ENCODE results near the gene PAPLN. TPM values are rescaled to one million over a fixed set of nuclear protein-coding genes. Genes with fewer than 3 reads are reported as not detected.

Gene PAPLN
- polyA plus RNA-seq, 3 donors: 0.58 to 2.8 (median 0.73) TPM

- H3K27me3 ChIP-seq (ENCODE audit: control insufficient read depth in 2 of 2, insufficient read depth in 2 of 2, low read length in 2 of 2): no peaks in the 10 kb centered on the region
- H3K4me3 Mint-ChIP-seq: no peak overlapping the region
- H3K27me3 Mint-ChIP-seq (ENCODE audit: low read depth in 3 of 3): no peaks in the 10 kb centered on the region
- WGBS (ENCODE audit: insufficient coverage): 100% methylated on average over 3 of the region's 4 CpGs
- no peaks in the 10 kb centered on the region for H3K9me3 ChIP-seq (replicated peaks in 1 of 2; ENCODE audit: control insufficient read depth in 1 of 2, insufficient read depth in 1 of 2, low read length in 2 of 2)
- peaks cover 94% of the 10 kb centered on the region for H4K20me1 ChIP-seq (ENCODE audit: insufficient read depth, low read length)
- no peak overlapping the region for H3K9ac ChIP-seq (ENCODE audit: insufficient read depth, low read length, poor library complexity, severe bottlenecking)
- H3K4me3 ChIP-seq (replicated peaks in 1 of 3; ENCODE audit: low read depth in 2 of 3, low read length in 3 of 3): no peak overlapping the region
- H3K79me2 ChIP-seq (ENCODE audit: insufficient read depth, low read length): no peaks in the 10 kb centered on the region
- no peak overlapping the region for H3K27ac ChIP-seq (ENCODE audit: low read depth in 1 of 2, low read length in 2 of 2)
- TF ChIP-seq CTCF (IDR thresholded peaks at IDR 0.05): no peak
- peaks cover 71 to 91% of the 10 kb centered on the region in 2 donors for H3K36me3 ChIP-seq (replicated peaks in 1 of 2; ENCODE audit: control insufficient read depth in 1 of 2, insufficient read depth in 2 of 2, low read length in 2 of 2)
- H3K4me2 ChIP-seq (replicated peaks; ENCODE audit: extremely low read depth, low read length, poor library complexity, severe bottlenecking): no peak overlapping the region
- intact Hi-C loops (cut with micrococcal nuclease): loop anchor here in 1 of 2 donors (10.0 kb wide), 1 partner anchor 345 kb away; no protein-coding TSS in a partner anchor
- H3K27ac Mint-ChIP-seq: no peak overlapping the region
- H3K4me1 Mint-ChIP-seq: no peaks in the 10 kb centered on the region
- DNase-seq: no peak
- peaks cover 69 to 88% of the 10 kb centered on the region in 2 donors for H3K36me3 Mint-ChIP-seq
- no peaks in the 10 kb centered on the region for H3K4me1 ChIP-seq (ENCODE audit: control insufficient read depth in 1 of 2, insufficient read depth in 2 of 2, low read length in 2 of 2)
- H3K9me3 Mint-ChIP-seq: no peaks in the 10 kb centered on the region
- H2AFZ ChIP-seq (ENCODE audit: insufficient read depth, low read depth, low read length, poor library complexity, severe bottlenecking): no peak overlapping the region
These were observed 53.0 kb downstream of the PAPLN start for GRCh38 chr14:73290279-73290678.

- Histone ChIP-seq H3K79me2 (ENCODE audit: insufficient read depth, low read length) (no peaks in the 10 kb centered on the region), H2AFZ (ENCODE audit: insufficient read depth, low read depth, low read length, poor library complexity, severe bottlenecking) (no peak overlapping the region), H3K27me3 (ENCODE audit: control insufficient read depth in 2 of 2, insufficient read depth in 2 of 2, low read length in 2 of 2) (no peaks in the 10 kb centered on the region), H3K4me1 (ENCODE audit: control insufficient read depth in 1 of 2, insufficient read depth in 2 of 2, low read length in 2 of 2) (no peaks in the 10 kb centered on the region), H3K4me3 (replicated peaks in 1 of 3; ENCODE audit: low read depth in 2 of 3, low read length in 3 of 3) (no peak overlapping the region), H3K9ac (ENCODE audit: insufficient read depth, low read length, poor library complexity, severe bottlenecking) (no peak overlapping the region), H4K20me1 (ENCODE audit: insufficient read depth, low read length) (peaks cover 98% of the 10 kb centered on the region), H3K4me2 (replicated peaks; ENCODE audit: extremely low read depth, low read length, poor library complexity, severe bottlenecking) (no peak overlapping the region), H3K9me3 (replicated peaks in 1 of 2; ENCODE audit: control insufficient read depth in 1 of 2, insufficient read depth in 1 of 2, low read length in 2 of 2) (no peaks in the 10 kb centered on the region), H3K27ac (ENCODE audit: low read depth in 1 of 2, low read length in 2 of 2) (peak overlapping the region in 1 of 2 donors; percentile 27), H3K36me3 (replicated peaks in 1 of 2; ENCODE audit: control insufficient read depth in 1 of 2, insufficient read depth in 2 of 2, low read length in 2 of 2) (peaks cover 51 to 89% of the 10 kb centered on the region in 2 donors)
- no peak for TF ChIP-seq CTCF (IDR thresholded peaks at IDR 0.05)
- Mint-ChIP-seq H3K36me3 (peaks cover 61 to 73% of the 10 kb centered on the region in 2 donors), H3K27ac (peak overlapping the region in 4 of 7 donors; percentile 10 to 77 (median 48)), H3K4me1 (no peaks in the 10 kb centered on the region), H3K4me3 (no peak overlapping the region), H3K27me3 (ENCODE audit: low read depth in 3 of 3) (peaks cover 0 to 1% (median 0%) of the 10 kb centered on the region in 3 donors), H3K9me3 (no peaks in the 10 kb centered on the region)
- DNase-seq: no peak
- intact Hi-C loops (cut with micrococcal nuclease): loop anchor here in 1 of 2 donors (10.0 kb wide), 1 partner anchor 341 kb away; no protein-coding TSS in a partner anchor
- 67% methylated on average over 6 of the region's 12 CpGs for WGBS (ENCODE audit: insufficient coverage)
These were observed 56.8 kb downstream of the PAPLN start for GRCh38 chr14:73293782-73294781.
